ENCODE data around the gene RACGAP1.

DNA sequence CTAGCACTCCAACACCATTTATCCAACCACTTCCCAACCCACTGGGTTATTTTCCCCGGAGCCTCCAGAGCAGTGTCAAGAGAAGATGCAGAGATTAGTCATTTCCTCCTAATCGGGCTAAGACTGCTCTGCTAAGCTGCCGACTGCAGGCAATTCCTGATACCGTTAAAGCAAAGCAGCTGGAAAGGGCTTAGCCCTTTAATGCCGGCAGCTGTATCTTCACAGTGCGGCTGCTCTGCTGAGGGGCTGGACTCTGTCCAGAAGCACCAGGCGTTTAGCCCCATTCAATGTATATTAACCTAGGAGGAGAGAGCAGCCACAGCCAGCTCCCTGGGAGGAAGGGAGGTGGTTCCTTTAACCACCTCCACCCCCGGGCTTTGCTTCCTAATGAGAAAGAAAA, 41.4 kb downstream of the RACGAP1 start:
- TF ChIP-seq, protein P1, sequence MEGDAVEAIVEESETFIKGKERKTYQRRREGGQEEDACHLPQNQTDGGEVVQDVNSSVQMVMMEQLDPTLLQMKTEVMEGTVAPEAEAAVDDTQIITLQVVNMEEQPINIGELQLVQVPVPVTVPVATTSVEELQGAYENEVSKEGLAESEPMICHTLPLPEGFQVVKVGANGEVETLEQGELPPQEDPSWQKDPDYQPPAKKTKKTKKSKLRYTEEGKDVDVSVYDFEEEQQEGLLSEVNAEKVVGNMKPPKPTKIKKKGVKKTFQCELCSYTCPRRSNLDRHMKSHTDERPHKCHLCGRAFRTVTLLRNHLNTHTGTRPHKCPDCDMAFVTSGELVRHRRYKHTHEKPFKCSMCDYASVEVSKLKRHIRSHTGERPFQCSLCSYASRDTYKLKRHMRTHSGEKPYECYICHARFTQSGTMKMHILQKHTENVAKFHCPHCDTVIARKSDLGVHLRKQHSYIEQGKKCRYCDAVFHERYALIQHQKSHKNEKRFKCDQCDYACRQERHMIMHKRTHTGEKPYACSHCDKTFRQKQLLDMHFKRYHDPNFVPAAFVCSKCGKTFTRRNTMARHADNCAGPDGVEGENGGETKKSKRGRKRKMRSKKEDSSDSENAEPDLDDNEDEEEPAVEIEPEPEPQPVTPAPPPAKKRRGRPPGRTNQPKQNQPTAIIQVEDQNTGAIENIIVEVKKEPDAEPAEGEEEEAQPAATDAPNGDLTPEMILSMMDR (conservative IDR thresholded peaks at IDR 0.05) = no peak
- TF ChIP-seq EZH2 (IDR thresholded peaks at IDR 0.05; ENCODE audit: low read depth) = no peak

All from PC-9 (cell line).